Measurements from ENCODE around the gene RYR2. TPM values are rescaled to one million over a fixed set of nuclear protein-coding genes. Genes with fewer than 3 reads are reported as not detected.

The RYR2 gene
- total RNA-seq, 4 donors from 2014 or later, result 0.23 to 4.6 (median 0.89) TPM

DNA sequence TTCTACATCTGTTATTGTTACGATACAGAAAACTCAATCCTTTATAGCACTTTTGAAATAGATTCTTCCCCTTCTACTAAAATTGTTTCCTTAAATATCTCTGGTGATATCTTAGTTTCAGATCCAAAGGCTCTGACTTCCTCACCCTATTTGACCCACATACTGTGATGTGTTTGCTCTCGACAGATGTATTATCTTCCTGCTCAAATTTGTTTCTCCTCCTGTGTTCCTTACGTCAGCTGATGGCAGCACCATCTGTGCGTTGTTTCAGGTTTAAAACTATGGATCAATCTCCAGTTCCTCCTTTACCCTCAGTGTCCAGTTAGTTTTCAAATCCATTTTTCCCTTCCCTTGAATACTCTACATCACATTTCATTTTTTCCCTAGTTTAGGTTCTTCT lies 274.4 kb downstream of the RYR2 start:
- Histone ChIP-seq H3K36me3 (no peaks in the 10 kb centered on the region), H3K27ac (no peak overlapping the region), H3K9me3 (no peaks in the 10 kb centered on the region), H3K27me3 (no peaks in the 10 kb centered on the region), H3K4me3 (no peak overlapping the region), H3K4me1 (no peaks in the 10 kb centered on the region)
- intact Hi-C loops (cut with DNase I), result no loop called here
- whole genome bisulfite sequencing, 2 donors, result 53 to 61% methylated on average over 4 of the region's 4 CpGs
- no peak for TF ChIP-seq POLR2A (IDR thresholded peaks at IDR 0.05)
- no peak for TF ChIP-seq CTCF (IDR thresholded peaks at IDR 0.05)
- no peak for DNase-seq

- 53 to 56% methylated on average over 3 of the region's 3 CpGs for WGBS, 2 donors
- H3K9me3 ChIP-seq, result no peaks in the 10 kb centered on the region
- H3K4me3 ChIP-seq, result no peak overlapping the region
- no peaks in the 10 kb centered on the region for H3K27me3 ChIP-seq
- no peak for DNase-seq
- TF ChIP-seq CTCF (IDR thresholded peaks at IDR 0.05) (no peak), POLR2A (IDR thresholded peaks at IDR 0.05) (no peak)
- no peaks in the 10 kb centered on the region for H3K36me3 ChIP-seq
- H3K27ac ChIP-seq, result no peak overlapping the region
- intact Hi-C loops (cut with DNase I), result no loop called here
- no peaks in the 10 kb centered on the region for H3K4me1 ChIP-seq
Measured at GRCh38 chr1:237318748-237319147, 276.8 kb downstream of the RYR2 start.

- H3K27ac ChIP-seq, result no peak overlapping the region
- intact Hi-C loops (cut with DNase I), result no loop called here
- no peaks in the 10 kb centered on the region for H3K27me3 ChIP-seq
- no peak overlapping the region for H3K4me3 ChIP-seq
- no peak for DNase-seq
- H3K4me1 ChIP-seq, result no peaks in the 10 kb centered on the region
- TF ChIP-seq POLR2A (IDR thresholded peaks at IDR 0.05), result no peak
- no peak for TF ChIP-seq CTCF (IDR thresholded peaks at IDR 0.05)
- no peaks in the 10 kb centered on the region for H3K9me3 ChIP-seq
- no peaks in the 10 kb centered on the region for H3K36me3 ChIP-seq
Measured at GRCh38 chr1:237320890-237321289, 278.9 kb downstream of the RYR2 start.

DNA sequence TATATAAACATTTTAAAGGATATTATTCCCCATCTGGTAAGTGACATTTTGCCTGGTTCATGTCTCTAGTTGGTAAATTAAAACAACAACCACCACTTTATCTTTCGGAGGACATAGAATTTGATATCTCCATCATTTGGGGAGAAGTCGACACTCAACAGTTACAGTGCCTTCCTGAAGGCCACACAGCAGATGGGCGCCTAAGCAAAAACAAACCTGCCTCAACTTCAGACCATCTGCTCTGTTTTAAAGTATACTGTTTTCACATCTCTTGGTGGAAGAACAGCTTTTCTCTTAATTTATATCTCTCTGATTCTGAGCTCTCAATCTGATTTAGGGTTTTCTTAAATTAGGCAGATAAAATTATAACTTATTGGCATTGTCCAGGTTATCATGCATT lies 282.2 kb downstream of the RYR2 start:
- Histone ChIP-seq H3K27me3 (no peaks in the 10 kb centered on the region), H3K27ac (no peak overlapping the region), H3K36me3 (no peaks in the 10 kb centered on the region), H3K4me3 (no peak overlapping the region), H3K9me3 (no peaks in the 10 kb centered on the region), H3K4me1 (no peaks in the 10 kb centered on the region)
- TF ChIP-seq POLR2A (IDR thresholded peaks at IDR 0.05) (no peak), CTCF (IDR thresholded peaks at IDR 0.05) (no peak)
- 86 to 87% methylated on average over 3 of the region's 3 CpGs for WGBS, 2 donors
- intact Hi-C loops (cut with DNase I), result no loop called here
- DNase-seq, result no peak

- no peak overlapping the region for H3K4me3 ChIP-seq
- no peaks in the 10 kb centered on the region for H3K9me3 ChIP-seq
- no peaks in the 10 kb centered on the region for H3K36me3 ChIP-seq
- no peaks in the 10 kb centered on the region for H3K27me3 ChIP-seq
- no peak for TF ChIP-seq CTCF (IDR thresholded peaks at IDR 0.05)
- TF ChIP-seq POLR2A (IDR thresholded peaks at IDR 0.05), result no peak
- DNase-seq, result no peak
- H3K4me1 ChIP-seq, result no peaks in the 10 kb centered on the region
- intact Hi-C loops (cut with DNase I), result no loop called here
- WGBS, 2 donors, result 18 to 30% methylated on average over 3 of the region's 3 CpGs
- H3K27ac ChIP-seq, result no peak overlapping the region
Measured at GRCh38 chr1:237327061-237327460, 285.1 kb downstream of the RYR2 start.

Measured in esophagus squamous epithelium (tissue), 5 donors.